GM19025 (cell line): Measurements from ENCODE around the gene INPP5E.
A peak's percentile ranks its signal among the peaks of the same experiment; 100 is the strongest.

Experiments used
- ATAC-seq: cut with Tn5 transposase; IDR thresholded peaks from one replicate; pipeline ENCODE4 v1.9.1; 2021; ENCODE audit warnings: mild to moderate bottlenecking, low read depth, moderate library complexity; ENCODE audit not compliant: unreplicated experiment

Gene INPP5E

DNA sequence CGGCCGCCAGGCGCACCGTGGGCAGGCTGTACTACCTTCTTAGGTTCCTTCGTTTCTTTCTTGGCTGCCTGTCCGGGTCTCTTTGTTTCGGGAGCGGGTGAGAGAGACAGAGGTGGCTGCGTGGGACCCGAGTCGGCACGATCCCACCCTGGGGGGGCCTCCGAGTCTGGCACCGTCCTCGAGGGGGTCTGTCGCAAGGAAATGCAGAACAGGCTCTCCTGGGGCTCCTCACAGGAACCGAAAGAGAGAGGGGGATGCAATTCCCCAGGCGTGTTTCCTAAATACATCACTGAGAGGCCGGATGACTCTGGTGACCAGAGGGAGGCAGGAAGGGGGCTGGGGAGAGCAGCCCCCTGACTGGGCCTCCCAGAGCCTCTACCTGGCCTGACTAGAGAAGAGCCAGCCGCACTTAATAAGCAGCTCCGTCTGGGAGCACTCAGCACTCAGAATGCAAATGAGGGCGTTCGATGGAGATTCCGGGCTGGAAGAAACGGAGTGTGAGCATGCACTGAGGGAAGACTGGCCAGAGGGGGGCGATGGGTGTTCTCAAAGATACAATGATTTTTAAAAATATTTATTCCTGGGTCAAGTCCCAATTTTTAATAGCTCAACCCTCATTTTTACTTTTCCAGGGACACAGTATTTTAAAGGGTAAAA lies 11.7 kb upstream of the INPP5E start:
- ATAC-seq = no peak

DNA sequence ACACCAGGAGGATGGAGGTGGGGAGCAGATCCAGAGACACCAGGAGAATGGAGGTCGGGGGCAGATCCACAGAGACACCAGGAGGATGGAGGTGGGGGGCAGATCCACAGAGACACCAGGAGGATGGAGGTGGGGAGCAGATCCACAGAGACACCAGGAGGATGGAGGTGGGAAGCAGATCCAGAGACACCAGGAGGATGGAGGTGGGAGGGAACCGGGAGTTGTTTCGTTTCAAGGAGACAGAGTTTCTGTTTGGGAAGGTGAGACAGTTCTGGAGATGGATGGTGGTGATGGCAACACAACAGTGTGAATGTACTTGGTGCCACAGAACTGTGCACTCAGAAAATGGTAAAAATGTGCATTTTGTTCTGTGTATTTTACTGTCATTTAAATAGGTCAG lies 9.0 kb upstream of the INPP5E start:
- ATAC-seq = no peak

DNA sequence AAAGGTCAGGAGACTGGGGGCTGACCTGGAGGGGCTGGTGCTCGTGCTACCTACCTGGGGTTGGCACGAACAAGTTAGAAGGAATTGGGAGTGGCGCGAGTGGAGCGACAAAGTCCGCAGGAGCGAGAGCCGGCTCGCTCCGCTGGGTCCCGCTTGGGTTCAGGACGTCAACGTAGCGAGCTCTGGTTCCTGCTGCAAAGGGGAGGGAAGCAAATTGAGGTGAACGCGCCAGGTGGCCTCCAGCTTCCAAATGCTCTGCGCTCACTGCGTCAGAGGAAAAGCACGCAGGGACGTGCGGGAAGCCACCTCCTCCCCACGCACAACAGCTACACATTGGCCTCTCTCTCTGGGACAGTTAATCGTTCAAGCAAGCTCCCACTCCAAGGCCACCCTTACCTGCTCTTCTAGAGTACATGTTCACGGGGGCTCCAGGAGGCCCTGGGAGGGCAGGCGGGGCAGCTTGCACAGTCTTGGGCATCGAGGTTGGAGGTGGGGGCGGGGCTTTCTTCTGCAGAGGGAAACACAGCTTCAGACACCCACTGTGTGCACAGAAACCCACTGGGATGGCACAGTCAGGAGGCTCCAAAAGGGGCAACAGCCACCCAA lies 7.6 kb upstream of the INPP5E start:
- ATAC-seq = no peak

- ATAC-seq = no peak
Observed at GRCh38 chr9:136445799-136446198, 6.2 kb upstream of the INPP5E start.

GRCh38 chr9:136444102-136444501 lies 4.5 kb upstream of the INPP5E start:
- no peak for ATAC-seq

DNA sequence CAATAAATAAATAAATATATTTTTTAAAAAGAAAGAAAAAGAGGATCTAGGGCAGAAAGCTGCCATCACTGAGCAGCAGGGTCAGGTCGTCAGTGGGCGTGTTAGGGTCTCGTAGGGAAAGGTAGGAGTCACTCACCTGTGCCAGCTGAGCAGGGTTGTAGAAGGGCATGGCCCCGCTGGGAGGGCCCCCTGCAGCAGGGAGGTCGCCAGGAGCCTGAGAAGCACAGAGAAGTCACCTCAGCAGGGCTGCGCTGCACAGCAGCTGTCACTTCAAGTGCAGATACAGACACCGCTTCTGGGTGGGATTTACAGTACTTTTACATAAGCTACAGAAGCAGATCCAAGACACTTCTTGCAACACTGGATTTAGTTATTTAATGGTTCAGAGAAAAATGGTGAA lies 4.0 kb upstream of the INPP5E start:
- no peak for ATAC-seq

DNA sequence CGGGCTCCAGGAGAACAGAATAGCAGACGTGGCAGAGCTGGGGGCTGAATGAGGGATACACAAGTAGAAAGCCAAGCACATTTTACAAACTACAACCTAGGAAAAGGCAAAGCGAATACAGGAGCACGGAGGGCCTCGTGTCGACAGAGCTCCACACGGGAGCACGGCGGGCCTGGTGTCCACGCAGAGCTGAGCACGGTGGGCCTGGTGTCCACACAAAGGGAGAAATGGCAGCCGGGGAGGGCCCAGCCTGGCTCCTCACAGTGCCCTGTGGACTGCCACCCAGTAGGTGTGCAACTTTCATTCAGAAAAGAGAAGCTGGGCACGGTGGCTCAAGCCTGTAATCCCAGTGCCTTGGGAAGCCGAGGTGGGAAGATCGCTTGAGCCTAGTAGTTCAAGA lies 3.4 kb upstream of the INPP5E start:
- no peak for ATAC-seq

GRCh38 chr9:136442265-136442664 lies 2.6 kb upstream of the INPP5E start:
- ATAC-seq = no peak

DNA sequence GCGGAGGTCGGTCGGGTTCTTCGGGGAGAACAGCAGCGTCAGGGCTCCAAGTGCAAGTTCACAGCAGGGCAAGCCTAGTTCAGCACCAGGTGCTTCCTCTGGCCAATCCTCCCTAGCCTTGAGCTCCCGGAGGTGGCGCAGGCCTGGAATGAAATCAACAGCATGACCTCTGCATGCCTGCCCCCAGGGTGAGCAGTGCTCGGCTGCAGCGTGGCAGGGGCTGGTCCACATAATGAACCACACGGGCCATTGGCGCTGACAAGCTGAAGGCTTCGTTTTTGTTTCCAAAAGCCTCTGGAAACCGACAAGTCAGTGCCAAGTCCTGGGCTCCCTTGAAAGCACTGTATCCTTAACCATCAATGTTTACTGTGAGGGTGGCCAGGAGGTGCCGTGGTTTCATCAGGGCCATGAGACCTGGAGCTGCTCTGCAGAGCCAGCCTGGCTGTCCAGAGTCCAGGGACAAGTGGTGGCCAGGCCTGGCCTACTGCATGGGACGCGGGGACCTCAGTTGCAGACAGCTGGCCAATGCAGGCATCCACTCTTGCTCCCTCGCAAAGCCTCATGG lies 2.1 kb upstream of the INPP5E start:
- no peak for ATAC-seq

DNA sequence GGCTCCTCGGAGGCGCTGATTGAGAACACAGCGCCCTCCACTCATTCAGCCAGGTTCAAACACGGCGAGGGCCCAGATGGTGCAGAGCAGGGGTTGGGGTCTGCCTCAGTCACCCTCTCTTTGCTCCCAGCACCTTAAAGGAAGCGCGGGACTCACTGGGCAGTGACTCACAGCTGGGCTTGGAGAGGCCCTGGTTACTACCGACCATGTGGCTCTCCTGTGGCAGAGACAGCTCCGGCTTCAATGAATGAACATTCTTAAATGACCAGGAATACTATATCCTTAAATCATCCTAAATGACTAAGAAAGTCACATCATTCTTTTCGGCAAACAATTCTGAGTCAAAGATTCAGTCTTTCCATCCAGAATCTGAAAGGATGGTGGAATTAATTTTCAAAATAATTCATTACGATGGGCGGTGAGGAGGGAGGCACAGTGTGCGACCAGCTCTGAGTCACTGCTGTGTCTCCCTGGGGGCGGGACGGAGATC lies 1.6 kb upstream of the INPP5E start:
- ATAC-seq = no peak

GRCh38 chr9:136438548-136439480 lies 831 bp downstream of the INPP5E start:
- ATAC-seq = peak; percentile 49

DNA sequence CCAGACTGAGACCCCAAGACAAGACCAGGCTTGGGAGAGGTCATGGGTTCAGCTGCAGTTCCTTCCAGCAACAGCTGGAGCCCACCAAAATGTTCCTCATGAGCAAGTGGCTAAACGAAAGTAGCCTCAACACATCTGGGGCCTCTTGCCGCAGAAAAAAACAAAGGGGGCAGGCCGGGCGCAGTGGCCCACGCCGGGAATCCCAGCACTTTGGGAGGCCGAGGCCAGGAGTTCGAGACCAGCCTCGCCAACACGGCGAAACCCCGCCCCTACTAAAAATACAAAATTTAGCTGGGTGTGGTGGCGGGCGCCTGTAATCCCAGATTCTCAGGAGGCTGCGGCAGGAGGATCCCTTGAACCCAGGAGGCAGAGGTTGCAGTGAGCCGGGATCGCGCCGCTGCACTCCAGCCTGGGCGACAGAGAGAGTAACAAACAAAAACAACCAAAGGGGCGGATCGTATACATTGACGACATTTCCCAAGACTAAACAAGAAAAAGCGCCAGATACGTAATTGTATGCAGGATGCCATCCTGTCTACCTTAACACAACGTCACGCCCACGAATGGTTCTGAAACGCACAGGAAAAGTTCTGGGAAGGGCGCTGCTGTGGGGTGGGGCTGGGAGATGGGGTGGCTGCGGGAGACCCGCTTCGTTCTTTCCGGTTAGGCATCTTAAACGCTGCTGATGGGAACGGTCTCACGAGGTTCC lies 1.7 kb downstream of the INPP5E start:
- ATAC-seq = no peak

DNA sequence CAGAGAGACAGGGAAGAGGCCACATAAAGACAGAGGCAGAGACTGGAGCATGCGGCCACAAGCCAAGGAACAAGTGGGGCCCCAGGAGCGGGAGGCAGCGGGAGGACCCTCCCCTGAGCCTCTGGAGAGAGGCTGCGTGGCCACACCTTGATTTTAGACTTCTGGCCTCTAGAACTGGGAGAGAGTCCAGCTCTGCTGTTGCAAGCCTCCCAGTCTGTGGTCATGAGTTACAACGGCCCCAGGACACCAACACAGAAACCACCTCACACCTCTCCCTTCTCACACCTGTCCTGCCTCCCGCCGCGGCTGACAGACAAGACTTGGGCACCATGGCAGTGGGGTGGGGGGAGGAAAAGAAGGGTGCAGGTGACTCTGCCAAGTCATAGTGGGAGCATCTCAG lies 2.2 kb downstream of the INPP5E start:
- ATAC-seq = no peak

DNA sequence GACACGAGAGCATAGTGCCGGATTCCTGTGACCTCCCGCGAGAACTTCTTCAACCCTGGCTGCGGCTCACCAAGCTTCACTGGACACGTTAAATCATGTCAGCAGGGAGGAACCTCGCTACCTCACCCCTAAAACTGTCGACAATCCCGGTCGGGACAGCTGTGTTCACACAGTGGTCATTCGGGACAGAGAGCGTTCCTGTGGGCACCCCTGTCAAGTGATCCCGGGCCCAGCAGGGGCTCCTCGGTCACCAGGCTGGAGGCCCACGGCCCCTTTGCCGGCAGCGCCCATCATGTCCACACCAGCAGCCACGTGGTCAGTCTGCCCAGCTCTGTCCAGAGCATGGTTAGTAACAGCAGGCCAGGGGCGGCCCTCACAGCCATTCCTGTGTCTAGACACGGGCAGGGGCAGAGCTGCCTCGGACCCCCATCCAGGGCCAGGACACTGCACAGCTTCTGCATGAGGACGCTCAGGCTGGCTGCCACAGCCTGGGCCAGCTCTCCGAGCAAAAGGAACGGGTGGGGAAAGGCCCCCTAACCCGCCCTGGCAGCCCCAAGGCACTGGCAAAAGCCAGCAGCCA lies 3.5 kb downstream of the INPP5E start:
- ATAC-seq = no peak

DNA sequence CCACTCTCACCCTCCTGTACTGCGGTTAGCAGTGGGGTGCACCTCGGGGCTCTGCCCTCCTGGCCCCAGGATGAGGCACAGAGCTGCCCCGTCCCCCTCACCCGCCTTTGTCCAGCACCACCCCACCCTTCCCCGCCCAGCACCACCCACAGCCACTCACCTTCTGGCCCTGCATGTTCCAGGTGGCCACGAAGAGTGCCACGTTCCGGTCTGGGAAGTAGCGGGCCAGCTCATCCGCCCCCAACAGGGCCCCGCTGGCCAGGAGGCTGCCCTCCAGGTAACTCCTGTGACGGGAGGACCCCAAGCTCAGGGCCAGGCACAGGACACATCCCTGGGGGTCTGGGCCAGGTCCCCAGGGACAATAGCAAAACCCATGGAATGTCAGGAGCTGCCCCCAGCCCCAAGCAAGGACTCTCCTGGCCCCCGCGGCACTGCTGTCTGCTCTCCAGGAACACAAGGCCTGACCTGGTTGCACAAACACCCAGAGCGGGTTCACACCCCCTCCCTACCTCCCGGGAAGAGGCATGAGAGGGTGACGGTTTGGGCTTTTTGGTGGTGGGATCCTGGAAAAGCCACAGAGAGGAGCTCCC lies 5.0 kb downstream of the INPP5E start:
- ATAC-seq = no peak

DNA sequence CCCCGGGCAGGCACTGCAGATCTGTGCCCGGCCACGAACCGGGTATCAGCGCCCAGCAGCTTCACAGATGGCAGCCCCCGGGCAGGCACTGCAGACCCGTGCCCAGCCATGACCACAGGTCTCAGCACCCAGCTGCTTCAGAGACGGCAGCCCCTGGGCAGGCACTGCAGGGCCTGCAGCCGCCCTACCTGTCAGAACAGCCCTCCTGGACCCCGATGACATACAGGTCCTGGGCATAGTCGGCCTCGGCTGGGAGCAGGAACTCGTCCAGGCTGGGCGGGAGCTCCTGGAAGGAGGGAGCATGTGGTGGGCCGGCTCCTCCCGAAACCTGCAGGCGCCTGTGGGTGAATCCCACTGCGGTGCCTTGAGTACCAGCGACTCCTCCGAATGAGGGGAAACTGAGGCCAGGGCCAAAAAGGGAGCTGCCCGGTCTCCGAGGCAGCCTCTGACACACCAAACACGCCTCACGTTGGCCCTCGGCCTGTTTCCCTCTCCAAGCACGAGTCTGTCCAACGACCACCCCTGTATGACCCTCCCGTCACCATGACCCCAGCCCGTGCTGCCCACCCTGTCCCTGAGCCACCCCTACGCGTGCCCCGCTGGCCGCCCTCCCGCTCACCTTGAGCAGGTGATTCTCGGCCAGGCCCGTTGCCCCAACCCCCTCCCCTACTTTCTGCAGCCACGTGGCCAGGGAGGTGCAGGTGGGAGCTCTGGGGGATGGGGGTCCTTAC lies 5.6 kb downstream of the INPP5E start:
- ATAC-seq = no peak

DNA sequence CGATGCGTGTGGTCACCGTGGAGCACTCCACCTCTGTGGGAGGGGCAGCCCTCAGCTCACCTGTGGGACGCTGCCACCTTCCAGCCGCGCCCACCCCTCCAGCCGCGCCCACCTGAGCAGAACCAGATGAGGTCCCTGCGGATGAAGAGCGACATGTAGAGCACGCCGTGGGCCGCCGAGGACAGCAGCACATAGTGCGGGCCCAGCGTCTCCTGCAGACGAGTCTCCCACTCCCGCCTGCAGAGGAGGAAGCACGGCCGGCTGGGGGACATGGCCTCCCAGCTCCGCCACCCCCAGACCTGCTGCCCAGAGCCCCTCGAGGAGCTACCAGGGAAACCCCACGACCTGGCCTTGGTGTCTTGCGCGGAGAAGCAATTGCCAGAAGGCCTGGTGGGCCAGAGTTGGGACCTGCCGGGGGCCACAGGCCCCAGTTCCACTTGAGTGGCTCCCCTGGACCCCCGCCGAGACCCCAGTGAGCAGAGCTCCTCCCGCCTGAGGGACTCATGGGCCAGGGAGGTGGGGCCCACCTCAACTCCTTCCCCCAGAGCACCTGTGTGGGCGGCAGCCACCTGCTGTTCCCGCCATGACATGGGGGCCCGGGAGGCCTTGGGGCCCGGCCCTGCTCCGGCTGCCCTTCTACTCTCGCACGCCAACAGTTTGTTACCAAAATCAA lies 6.5 kb downstream of the INPP5E start:
- no peak for ATAC-seq

- ATAC-seq = no peak
Observed at GRCh38 chr9:136432591-136432990, 7.1 kb downstream of the INPP5E start.
